ENCODE results near the gene DUSP22. TPM values are rescaled to one million over a fixed set of nuclear protein-coding genes. Genes with fewer than 3 reads are reported as not detected.

The DUSP22 gene
- total and polyA plus RNA-seq, 2 experiments from 2014 or later = 12.8 to 36.8 TPM

GRCh38 chr6:317060-317447 is 24.8 kb downstream of the DUSP22 start:
- no peak overlapping the region for H3K4me3 Mint-ChIP-seq
- peaks cover 8% of the 10 kb centered on the region for H3K27me3 Mint-ChIP-seq (ENCODE audit: insufficient read depth, low read depth, poor library complexity)
- H2AFZ ChIP-seq = no peak overlapping the region

DNA sequence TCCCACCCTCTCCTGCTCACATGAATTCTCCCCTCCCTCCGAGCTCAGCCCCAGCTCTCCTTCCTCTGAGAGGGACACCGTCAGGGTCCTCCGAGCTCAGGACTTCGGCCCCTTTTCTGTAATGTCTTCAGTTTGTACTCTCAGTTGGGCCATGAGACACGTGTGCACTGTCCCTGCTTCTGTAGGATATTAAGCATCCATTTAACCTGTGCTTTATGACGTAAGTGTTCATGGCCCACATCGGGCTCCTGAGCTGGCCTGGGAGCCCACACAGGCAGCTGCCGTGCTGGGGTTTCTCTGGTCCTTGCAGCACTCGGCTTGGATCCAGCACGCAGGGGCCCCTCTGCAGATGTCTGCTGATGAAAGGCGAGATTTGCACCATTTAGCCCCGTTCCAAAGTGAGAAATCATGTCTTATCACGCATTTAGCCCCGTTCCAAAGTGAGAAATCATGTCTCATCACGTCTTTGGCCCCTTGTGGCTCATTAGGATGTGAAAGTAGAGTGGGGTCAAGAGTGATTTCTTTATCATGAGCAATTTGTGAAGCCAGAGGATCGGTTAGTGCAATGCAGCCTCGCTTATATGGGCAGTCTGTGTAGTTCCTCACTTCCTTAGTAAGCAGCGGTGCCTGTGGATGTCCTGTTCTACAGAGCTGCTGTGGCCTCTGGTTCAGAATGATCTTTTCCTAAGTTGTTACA is 25.3 kb downstream of the DUSP22 start:
- Histone ChIP-seq H3K27me3 (ENCODE audit: insufficient read depth) (no peaks in the 10 kb centered on the region), H3K36me3 (ENCODE audit: insufficient read depth) (peaks cover 3% of the 10 kb centered on the region), H4K20me1 (replicated peaks; ENCODE audit: insufficient read depth) (peaks cover 6% of the 10 kb centered on the region), H3F3A (replicated peaks; ENCODE audit: low read depth) (no peaks in the 10 kb centered on the region), H3K27ac (ENCODE audit: low read depth) (no peak overlapping the region), H3K4me2 (no peak overlapping the region), H3K4me1 (ENCODE audit: insufficient read depth) (peaks cover 15% of the 10 kb centered on the region; the same call in 1 of the 2 replicates), H3K9me2 (ENCODE audit: insufficient read depth) (peaks cover 3% of the 10 kb centered on the region; the same call in 1 of the 2 replicates), H3K79me2 (replicated peaks; ENCODE audit: insufficient read depth) (peaks cover 5% of the 10 kb centered on the region), H3K4me3 (no peak overlapping the region), H2AFZ (no peak overlapping the region)
- ATAC-seq (no peak), DNase-seq (ENCODE audit: low spot score) (no peak)
- Mint-ChIP-seq H3K36me3 (ENCODE audit: low read depth) (peaks cover 16% of the 10 kb centered on the region), H3K27ac (no peak overlapping the region), H3K27me3 (ENCODE audit: insufficient read depth, low read depth, poor library complexity) (peaks cover 8% of the 10 kb centered on the region), H3K4me3 (no peak overlapping the region), H3K9me3 (peaks cover 5% of the 10 kb centered on the region; the same call in 2 of the 3 replicates), H3K4me1 (peaks cover 5% of the 10 kb centered on the region)
- no peak for TF ChIP-seq ZNF331 (CRISPR knock-in tag; IDR thresholded peaks at IDR 0.05; ENCODE audit: low read depth)

More at GRCh38 chr6:317060-317447, 24.8 kb downstream of the DUSP22 start:
- no peak overlapping the region for H3K4me2 ChIP-seq
- no peak overlapping the region for H3K27ac ChIP-seq (ENCODE audit: low read depth)
- peaks cover 5% of the 10 kb centered on the region for H3K79me2 ChIP-seq (replicated peaks; ENCODE audit: insufficient read depth)
- Mint-ChIP-seq H3K36me3 (ENCODE audit: low read depth) (peaks cover 16% of the 10 kb centered on the region), H3K27ac (no peak overlapping the region), H3K9me3 (peaks cover 5% of the 10 kb centered on the region; the same call in 2 of the 3 replicates), H3K4me1 (peaks cover 5% of the 10 kb centered on the region)
- no peak for DNase-seq (ENCODE audit: low spot score)
- H3K36me3 ChIP-seq (ENCODE audit: insufficient read depth) = peaks cover 4% of the 10 kb centered on the region
- H3K9me2 ChIP-seq (ENCODE audit: insufficient read depth) = peaks cover 3% of the 10 kb centered on the region; the same call in 1 of the 2 replicates
- no peak for ATAC-seq
- no peak overlapping the region for H3K4me3 ChIP-seq
- H3K4me1 ChIP-seq (ENCODE audit: insufficient read depth) = peaks cover 15% of the 10 kb centered on the region; the same call in 1 of the 2 replicates
- H4K20me1 ChIP-seq (replicated peaks; ENCODE audit: insufficient read depth) = peaks cover 6% of the 10 kb centered on the region
- no peaks in the 10 kb centered on the region for H3K27me3 ChIP-seq (ENCODE audit: insufficient read depth)
- no peaks in the 10 kb centered on the region for H3F3A ChIP-seq (replicated peaks; ENCODE audit: low read depth)
- TF ChIP-seq CREB1 (CRISPR knock-in tag; IDR thresholded peaks at IDR 0.05; ENCODE audit: low read depth) = no peak
- TF ChIP-seq EZH2phosphoT487 (IDR thresholded peaks at IDR 0.05; ENCODE audit: unreplicated experiment) = no peak
- no peak for TF ChIP-seq ZNF331 (CRISPR knock-in tag; IDR thresholded peaks at IDR 0.05; ENCODE audit: low read depth)
- no peak for TF ChIP-seq ZNF114 (CRISPR knock-in tag; IDR thresholded peaks at IDR 0.05)

DNA sequence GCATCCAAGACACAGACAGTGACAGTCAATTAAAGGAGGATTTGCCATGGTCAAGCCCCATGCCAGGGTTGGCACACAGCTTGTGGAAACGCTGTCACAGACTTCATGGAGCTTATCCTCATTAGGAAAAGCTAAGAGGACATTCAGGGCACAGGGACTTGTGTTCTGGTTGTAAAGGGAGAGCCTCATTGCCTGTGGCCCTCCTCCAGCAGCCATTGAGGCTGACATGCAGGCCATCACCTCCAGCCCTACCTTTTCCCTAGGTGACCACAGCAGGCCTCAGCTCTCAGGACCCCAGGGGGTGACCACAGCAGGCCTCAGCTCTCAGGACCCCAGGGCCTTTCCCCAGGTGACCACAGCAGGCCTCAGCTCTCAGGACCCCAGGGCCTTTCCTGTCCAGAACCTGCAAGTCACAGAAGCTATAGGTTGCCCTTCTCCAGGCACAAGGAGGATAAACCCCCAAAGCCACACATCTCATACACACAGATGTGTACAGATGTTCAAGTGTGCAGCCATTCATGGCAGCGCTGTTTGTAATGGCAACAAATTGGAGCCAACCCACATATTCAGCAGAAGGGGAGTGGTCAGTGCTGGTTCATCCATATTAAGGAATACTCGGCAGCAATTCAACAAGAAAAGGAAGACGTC is 26.1 kb downstream of the DUSP22 start:
- Histone ChIP-seq H3K4me1 (ENCODE audit: insufficient read depth) (peaks cover 20% of the 10 kb centered on the region; the same call in 1 of the 2 replicates), H3K4me3 (no peak overlapping the region), H2AFZ (no peak overlapping the region), H3K27me3 (ENCODE audit: insufficient read depth) (no peaks in the 10 kb centered on the region), H3K36me3 (ENCODE audit: insufficient read depth) (peaks cover 3% of the 10 kb centered on the region), H3K9me2 (ENCODE audit: insufficient read depth) (peaks cover 3% of the 10 kb centered on the region; the same call in 1 of the 2 replicates), H3K27ac (ENCODE audit: low read depth) (no peak overlapping the region), H3F3A (replicated peaks; ENCODE audit: low read depth) (no peaks in the 10 kb centered on the region), H3K79me2 (replicated peaks; ENCODE audit: insufficient read depth) (peaks cover 5% of the 10 kb centered on the region), H4K20me1 (replicated peaks; ENCODE audit: insufficient read depth) (peaks cover 6% of the 10 kb centered on the region), H3K4me2 (no peak overlapping the region)
- no peak overlapping the region for H3K4me3 Mint-ChIP-seq
- peaks cover 5% of the 10 kb centered on the region for H3K4me1 Mint-ChIP-seq
- peaks cover 8% of the 10 kb centered on the region for H3K27me3 Mint-ChIP-seq (ENCODE audit: insufficient read depth, low read depth, poor library complexity)
- H3K9me3 Mint-ChIP-seq = peaks cover 5% of the 10 kb centered on the region; the same call in 2 of the 3 replicates
- ATAC-seq (no peak), DNase-seq (ENCODE audit: low spot score) (no peak)
- no peak for TF ChIP-seq ETS1 (IDR thresholded peaks at IDR 0.05)
- peaks cover 16% of the 10 kb centered on the region for H3K36me3 Mint-ChIP-seq (ENCODE audit: low read depth)
- no peak overlapping the region for H3K27ac Mint-ChIP-seq
